Neural cell (in vitro differentiated cells): ENCODE results near the gene IGFBP2.

ENCODE experiments used
- EP300 ChIP-seq: fragments of 450-650 bp; conservative IDR thresholded peaks from 2 replicates; pipeline ENCODE4 v1.6.1; 2014; ENCODE audit warnings: antibody characterized with exemption, mild to moderate bottlenecking, moderate library complexity; ENCODE audit not compliant: poor library complexity, severe bottlenecking
- EZH2 ChIP-seq: fragments of 200-600, 300-800 bp; shearing (Covaris generic), sonication (generic); IDR thresholded peaks from 2 replicates; pipeline ENCODE4 v1.6.1; 2014; ENCODE audit warnings: antibody characterized with exemption, low read length, borderline replicate concordance, mild to moderate bottlenecking; ENCODE audit not compliant: insufficient read depth, poor library complexity, severe bottlenecking
- POLR2AphosphoS5 ChIP-seq: IDR thresholded peaks from 2 replicates; pipeline ENCODE4 v1.6.1; 2012
- RAD21 ChIP-seq: fragments of 450-650 bp; conservative IDR thresholded peaks from 2 replicates; pipeline ENCODE4 v1.6.1; 2014; ENCODE audit warnings: antibody characterized with exemption, mild to moderate bottlenecking, moderate library complexity
- TAF1 ChIP-seq: IDR thresholded peaks from 2 replicates; pipeline ENCODE4 v1.6.1; 2012; ENCODE audit warnings: low read depth
- TF ChIP-seq, protein P1 (sequence below): fragments of 450-650 bp; IDR thresholded peaks from 2 replicates; pipeline ENCODE4 v1.5.1; 2014; ENCODE audit warnings: antibody characterized with exemption, mild to moderate bottlenecking, moderate library complexity; ENCODE audit not compliant: poor library complexity, severe bottlenecking
- TF ChIP-seq, protein P2 (sequence below): IDR thresholded peaks from 2 replicates; pipeline ENCODE4 v1.6.1; 2012; ENCODE audit warnings: borderline replicate concordance

- TF ChIP-seq, protein P1, sequence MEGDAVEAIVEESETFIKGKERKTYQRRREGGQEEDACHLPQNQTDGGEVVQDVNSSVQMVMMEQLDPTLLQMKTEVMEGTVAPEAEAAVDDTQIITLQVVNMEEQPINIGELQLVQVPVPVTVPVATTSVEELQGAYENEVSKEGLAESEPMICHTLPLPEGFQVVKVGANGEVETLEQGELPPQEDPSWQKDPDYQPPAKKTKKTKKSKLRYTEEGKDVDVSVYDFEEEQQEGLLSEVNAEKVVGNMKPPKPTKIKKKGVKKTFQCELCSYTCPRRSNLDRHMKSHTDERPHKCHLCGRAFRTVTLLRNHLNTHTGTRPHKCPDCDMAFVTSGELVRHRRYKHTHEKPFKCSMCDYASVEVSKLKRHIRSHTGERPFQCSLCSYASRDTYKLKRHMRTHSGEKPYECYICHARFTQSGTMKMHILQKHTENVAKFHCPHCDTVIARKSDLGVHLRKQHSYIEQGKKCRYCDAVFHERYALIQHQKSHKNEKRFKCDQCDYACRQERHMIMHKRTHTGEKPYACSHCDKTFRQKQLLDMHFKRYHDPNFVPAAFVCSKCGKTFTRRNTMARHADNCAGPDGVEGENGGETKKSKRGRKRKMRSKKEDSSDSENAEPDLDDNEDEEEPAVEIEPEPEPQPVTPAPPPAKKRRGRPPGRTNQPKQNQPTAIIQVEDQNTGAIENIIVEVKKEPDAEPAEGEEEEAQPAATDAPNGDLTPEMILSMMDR = no peak
- TF ChIP-seq POLR2AphosphoS5 = no peak
- TF ChIP-seq EZH2 = no peak
- TF ChIP-seq EP300 = no peak
- TF ChIP-seq RAD21 = no peak
- no peak for TF ChIP-seq TAF1
- TF ChIP-seq, protein P2, sequence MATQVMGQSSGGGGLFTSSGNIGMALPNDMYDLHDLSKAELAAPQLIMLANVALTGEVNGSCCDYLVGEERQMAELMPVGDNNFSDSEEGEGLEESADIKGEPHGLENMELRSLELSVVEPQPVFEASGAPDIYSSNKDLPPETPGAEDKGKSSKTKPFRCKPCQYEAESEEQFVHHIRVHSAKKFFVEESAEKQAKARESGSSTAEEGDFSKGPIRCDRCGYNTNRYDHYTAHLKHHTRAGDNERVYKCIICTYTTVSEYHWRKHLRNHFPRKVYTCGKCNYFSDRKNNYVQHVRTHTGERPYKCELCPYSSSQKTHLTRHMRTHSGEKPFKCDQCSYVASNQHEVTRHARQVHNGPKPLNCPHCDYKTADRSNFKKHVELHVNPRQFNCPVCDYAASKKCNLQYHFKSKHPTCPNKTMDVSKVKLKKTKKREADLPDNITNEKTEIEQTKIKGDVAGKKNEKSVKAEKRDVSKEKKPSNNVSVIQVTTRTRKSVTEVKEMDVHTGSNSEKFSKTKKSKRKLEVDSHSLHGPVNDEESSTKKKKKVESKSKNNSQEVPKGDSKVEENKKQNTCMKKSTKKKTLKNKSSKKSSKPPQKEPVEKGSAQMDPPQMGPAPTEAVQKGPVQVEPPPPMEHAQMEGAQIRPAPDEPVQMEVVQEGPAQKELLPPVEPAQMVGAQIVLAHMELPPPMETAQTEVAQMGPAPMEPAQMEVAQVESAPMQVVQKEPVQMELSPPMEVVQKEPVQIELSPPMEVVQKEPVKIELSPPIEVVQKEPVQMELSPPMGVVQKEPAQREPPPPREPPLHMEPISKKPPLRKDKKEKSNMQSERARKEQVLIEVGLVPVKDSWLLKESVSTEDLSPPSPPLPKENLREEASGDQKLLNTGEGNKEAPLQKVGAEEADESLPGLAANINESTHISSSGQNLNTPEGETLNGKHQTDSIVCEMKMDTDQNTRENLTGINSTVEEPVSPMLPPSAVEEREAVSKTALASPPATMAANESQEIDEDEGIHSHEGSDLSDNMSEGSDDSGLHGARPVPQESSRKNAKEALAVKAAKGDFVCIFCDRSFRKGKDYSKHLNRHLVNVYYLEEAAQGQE = no peak
Observed at GRCh38 chr2:216690853-216691741, 57.9 kb downstream of the IGFBP2 start.
